Measurements from ENCODE around the gene FAM193A.

FAM193A gene

GRCh38 chr4:2689825-2690700 lies 153.6 kb downstream of the FAM193A start:
- WGBS, 2 experiments (ENCODE audit: insufficient coverage in 2 of 2), result 96% methylated on average over 17 to 18 of the region's 19 CpGs

DNA sequence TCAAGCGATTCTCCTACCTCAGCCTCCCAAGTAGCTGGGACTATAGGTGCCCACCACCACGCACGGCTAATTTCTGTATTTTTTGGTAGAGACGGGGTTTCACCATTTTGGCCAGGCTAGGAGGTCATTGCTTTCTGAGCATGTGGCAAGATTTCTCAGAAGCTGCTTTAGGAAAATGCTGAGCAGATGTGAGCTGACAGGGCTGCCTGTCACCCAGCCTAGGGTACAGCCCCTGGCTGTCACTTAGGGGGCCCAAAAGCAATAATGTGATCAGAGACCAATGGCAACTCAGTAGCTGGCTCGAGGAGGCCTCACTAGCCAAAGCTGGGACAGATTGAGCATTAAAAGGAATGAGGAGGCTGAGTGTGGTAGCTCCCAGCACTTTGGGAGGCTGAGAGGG lies 154.9 kb downstream of the FAM193A start:
- Histone ChIP-seq H3K9me3 (ENCODE audit: control insufficient read depth, low read length) (no peaks in the 10 kb centered on the region), H3K27ac (ENCODE audit: low read depth, low read length, severe bottlenecking) (no peak overlapping the region), H3K4me3 (ENCODE audit: extremely low read depth, insufficient read depth, low read length, poor library complexity, severe bottlenecking) (no peak overlapping the region), H3K4me1 (ENCODE audit: control insufficient read depth, insufficient read depth, low read length, poor library complexity, severe bottlenecking) (no peaks in the 10 kb centered on the region), H3K36me3 (ENCODE audit: control insufficient read depth, insufficient read depth, low read length) (peaks cover 96% of the 10 kb centered on the region)
- WGBS, 2 experiments (ENCODE audit: insufficient coverage in 2 of 2), result 100% methylated on average over 4 to 5 of the region's 5 CpGs

More at GRCh38 chr4:2689825-2690700, 153.6 kb downstream of the FAM193A start:
- no peak overlapping the region for H3K27ac ChIP-seq (ENCODE audit: low read depth, low read length, severe bottlenecking)
- no peaks in the 10 kb centered on the region for H3K9me3 ChIP-seq (ENCODE audit: control insufficient read depth, low read length)
- no peak overlapping the region for H3K4me3 ChIP-seq (ENCODE audit: extremely low read depth, insufficient read depth, low read length, poor library complexity, severe bottlenecking)
- peaks cover 98% of the 10 kb centered on the region for H3K36me3 ChIP-seq (ENCODE audit: control insufficient read depth, insufficient read depth, low read length)
- H3K4me1 ChIP-seq (ENCODE audit: control insufficient read depth, insufficient read depth, low read length, poor library complexity, severe bottlenecking), result no peaks in the 10 kb centered on the region

DNA sequence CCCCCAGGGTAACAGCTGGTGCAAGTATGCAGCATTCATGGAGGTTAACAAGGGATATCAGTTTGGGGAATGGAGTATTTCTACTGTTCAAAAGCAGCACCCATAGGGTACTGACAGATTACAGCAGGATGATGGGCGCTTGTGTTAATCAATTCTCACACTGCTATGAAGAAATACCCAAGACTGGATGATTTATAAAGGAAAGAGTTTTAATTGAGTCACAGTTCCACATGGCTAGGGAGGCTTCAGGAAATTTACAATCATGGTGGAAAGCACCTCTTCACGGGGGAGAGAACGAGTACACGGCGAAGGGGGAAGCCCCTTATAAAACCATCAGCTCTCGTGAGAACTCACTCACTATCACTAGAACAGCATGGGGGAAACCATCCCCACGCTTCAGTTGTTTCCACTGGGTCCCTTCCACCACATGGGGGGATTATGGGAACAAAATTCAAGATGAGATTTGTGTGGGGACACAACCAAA lies 155.5 kb downstream of the FAM193A start:
- Histone ChIP-seq H3K4me3 (ENCODE audit: extremely low read depth, insufficient read depth, low read length, poor library complexity, severe bottlenecking) (no peak overlapping the region), H3K4me1 (ENCODE audit: control insufficient read depth, insufficient read depth, low read length, poor library complexity, severe bottlenecking) (no peaks in the 10 kb centered on the region), H3K9me3 (ENCODE audit: control insufficient read depth, low read length) (no peaks in the 10 kb centered on the region), H3K36me3 (ENCODE audit: control insufficient read depth, insufficient read depth, low read length) (peaks cover 96% of the 10 kb centered on the region), H3K27ac (ENCODE audit: low read depth, low read length, severe bottlenecking) (no peak overlapping the region)
- 94 to 98% methylated on average over 2 to 5 of the region's 7 CpGs for WGBS, 2 experiments (ENCODE audit: insufficient coverage in 2 of 2)

GRCh38 chr4:2694691-2695090 lies 158.2 kb downstream of the FAM193A start:
- H3K9me3 ChIP-seq (ENCODE audit: control insufficient read depth, low read length), result no peaks in the 10 kb centered on the region
- peaks cover 97% of the 10 kb centered on the region for H3K36me3 ChIP-seq (ENCODE audit: control insufficient read depth, insufficient read depth, low read length)
- H3K4me1 ChIP-seq (ENCODE audit: control insufficient read depth, insufficient read depth, low read length, poor library complexity, severe bottlenecking), result no peaks in the 10 kb centered on the region
- 97 to 98% methylated on average over 16 of the region's 16 CpGs for WGBS, 2 experiments (ENCODE audit: insufficient coverage in 2 of 2)
- H3K27ac ChIP-seq (ENCODE audit: low read depth, low read length, severe bottlenecking), result no peak overlapping the region
- H3K4me3 ChIP-seq (ENCODE audit: extremely low read depth, insufficient read depth, low read length, poor library complexity, severe bottlenecking), result no peak overlapping the region

DNA sequence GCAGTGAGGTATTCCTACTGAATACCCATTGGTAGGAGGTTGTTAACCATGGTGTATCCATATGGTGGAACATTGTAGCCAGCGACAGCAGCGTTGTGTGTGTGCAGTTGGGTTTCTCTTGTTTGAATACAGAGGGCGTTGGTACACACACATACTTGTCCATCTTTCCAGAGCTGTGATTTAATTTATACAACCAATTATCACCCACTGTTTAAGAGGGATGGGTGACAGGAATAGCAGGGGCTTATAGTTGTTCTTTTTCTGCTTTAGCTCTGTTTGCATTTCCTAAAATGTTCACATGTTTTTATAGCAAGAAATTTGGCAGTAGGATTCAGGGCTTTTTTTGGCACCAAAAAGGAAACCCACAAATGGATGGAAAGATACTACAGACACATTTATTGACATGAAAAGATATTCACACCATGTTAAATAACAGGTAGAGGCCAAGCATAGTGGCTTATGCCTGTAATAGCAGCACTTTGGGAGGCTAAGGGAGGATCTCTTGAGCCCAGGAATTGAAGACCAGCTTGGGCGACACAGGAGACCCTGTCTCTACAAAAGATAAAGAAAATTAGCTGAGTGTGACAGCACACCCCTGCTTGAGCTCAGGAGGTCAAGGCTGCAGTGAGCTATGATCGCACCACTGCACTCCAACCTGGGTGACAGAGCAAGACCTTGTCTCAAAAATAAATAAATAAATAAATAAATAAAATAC lies 159.1 kb downstream of the FAM193A start:
- Histone ChIP-seq H3K4me3 (ENCODE audit: extremely low read depth, insufficient read depth, low read length, poor library complexity, severe bottlenecking) (no peak overlapping the region), H3K36me3 (ENCODE audit: control insufficient read depth, insufficient read depth, low read length) (peaks cover 97% of the 10 kb centered on the region), H3K4me1 (ENCODE audit: control insufficient read depth, insufficient read depth, low read length, poor library complexity, severe bottlenecking) (no peaks in the 10 kb centered on the region), H3K27ac (ENCODE audit: low read depth, low read length, severe bottlenecking) (no peak overlapping the region), H3K9me3 (ENCODE audit: control insufficient read depth, low read length) (no peaks in the 10 kb centered on the region)
- WGBS, 2 experiments (ENCODE audit: insufficient coverage in 2 of 2), result 90 to 100% methylated on average over 1 of the region's 5 CpGs

DNA sequence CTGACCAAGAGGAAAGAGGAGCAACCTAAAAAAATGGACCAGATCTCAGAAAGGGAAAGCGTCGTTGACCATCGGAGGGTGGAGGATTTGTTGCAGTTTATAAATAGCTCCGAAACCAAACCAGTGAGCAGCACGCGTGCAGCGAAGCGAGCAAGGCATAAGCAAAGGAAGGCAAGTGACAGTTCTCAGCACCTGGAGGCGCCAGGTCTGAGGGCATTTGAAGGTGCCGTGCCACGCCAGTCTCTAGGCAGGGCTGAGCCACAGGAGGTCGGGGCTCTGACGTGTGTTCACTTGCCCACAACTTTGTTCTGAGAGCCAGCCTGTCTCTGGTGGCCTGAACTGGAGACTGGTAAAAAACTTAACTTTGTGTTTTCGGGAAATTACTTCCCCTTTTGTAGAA lies 160.0 kb downstream of the FAM193A start:
- no peak overlapping the region for H3K4me3 ChIP-seq (ENCODE audit: extremely low read depth, insufficient read depth, low read length, poor library complexity, severe bottlenecking)
- no peaks in the 10 kb centered on the region for H3K4me1 ChIP-seq (ENCODE audit: control insufficient read depth, insufficient read depth, low read length, poor library complexity, severe bottlenecking)
- no peaks in the 10 kb centered on the region for H3K9me3 ChIP-seq (ENCODE audit: control insufficient read depth, low read length)
- 96 to 97% methylated on average over 13 to 14 of the region's 14 CpGs for WGBS, 2 experiments (ENCODE audit: insufficient coverage in 2 of 2)
- H3K27ac ChIP-seq (ENCODE audit: low read depth, low read length, severe bottlenecking), result no peak overlapping the region
- H3K36me3 ChIP-seq (ENCODE audit: control insufficient read depth, insufficient read depth, low read length), result peaks cover 97% of the 10 kb centered on the region

- H3K27ac ChIP-seq (ENCODE audit: low read depth, low read length, severe bottlenecking), result no peak overlapping the region
- 95 to 98% methylated on average over 6 of the region's 8 CpGs for WGBS, 2 experiments (ENCODE audit: insufficient coverage in 2 of 2)
- H3K4me1 ChIP-seq (ENCODE audit: control insufficient read depth, insufficient read depth, low read length, poor library complexity, severe bottlenecking), result no peaks in the 10 kb centered on the region
- no peaks in the 10 kb centered on the region for H3K9me3 ChIP-seq (ENCODE audit: control insufficient read depth, low read length)
- peaks cover 97% of the 10 kb centered on the region for H3K36me3 ChIP-seq (ENCODE audit: control insufficient read depth, insufficient read depth, low read length)
- no peak overlapping the region for H3K4me3 ChIP-seq (ENCODE audit: extremely low read depth, insufficient read depth, low read length, poor library complexity, severe bottlenecking)
These were observed 161.6 kb downstream of the FAM193A start for GRCh38 chr4:2697995-2698414.

DNA sequence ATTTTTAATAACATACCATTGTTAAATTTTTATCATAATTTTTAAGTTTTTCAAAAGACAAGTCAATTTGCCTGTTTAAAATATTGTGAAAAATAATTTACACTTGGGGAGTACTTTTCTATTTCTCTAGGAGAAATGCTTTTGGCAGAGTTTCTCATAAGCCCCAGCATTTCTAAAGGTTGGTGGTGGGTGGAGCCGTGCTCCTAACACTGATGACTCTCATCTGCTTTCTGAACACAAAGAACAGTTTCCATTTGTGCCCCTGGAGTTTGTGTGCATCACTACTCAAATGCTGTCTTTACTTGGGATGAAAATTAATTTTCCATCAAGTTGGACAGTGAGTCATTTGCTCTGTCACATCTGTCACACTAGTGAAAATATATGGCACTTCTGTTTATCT lies 162.1 kb downstream of the FAM193A start:
- WGBS, 2 experiments (ENCODE audit: insufficient coverage in 2 of 2), result 100% methylated on average over 1 of the region's 1 CpG; no CpG with 5 or more reads in 1 of the 2 experiments
- Histone ChIP-seq H3K36me3 (ENCODE audit: control insufficient read depth, insufficient read depth, low read length) (peaks cover 97% of the 10 kb centered on the region), H3K9me3 (ENCODE audit: control insufficient read depth, low read length) (no peaks in the 10 kb centered on the region), H3K4me1 (ENCODE audit: control insufficient read depth, insufficient read depth, low read length, poor library complexity, severe bottlenecking) (no peaks in the 10 kb centered on the region), H3K4me3 (ENCODE audit: extremely low read depth, insufficient read depth, low read length, poor library complexity, severe bottlenecking) (no peak overlapping the region), H3K27ac (ENCODE audit: low read depth, low read length, severe bottlenecking) (no peak overlapping the region)

GRCh38 chr4:2698951-2699505 lies 162.6 kb downstream of the FAM193A start:
- Histone ChIP-seq H3K4me1 (ENCODE audit: control insufficient read depth, insufficient read depth, low read length, poor library complexity, severe bottlenecking) (no peaks in the 10 kb centered on the region), H3K4me3 (ENCODE audit: extremely low read depth, insufficient read depth, low read length, poor library complexity, severe bottlenecking) (no peak overlapping the region), H3K36me3 (ENCODE audit: control insufficient read depth, insufficient read depth, low read length) (peaks cover 97% of the 10 kb centered on the region), H3K9me3 (ENCODE audit: control insufficient read depth, low read length) (no peaks in the 10 kb centered on the region), H3K27ac (ENCODE audit: low read depth, low read length, severe bottlenecking) (no peak overlapping the region)
- 94 to 98% methylated on average over 5 to 9 of the region's 12 CpGs for WGBS, 2 experiments (ENCODE audit: insufficient coverage in 2 of 2)

- Histone ChIP-seq H3K27ac (ENCODE audit: low read depth, low read length, severe bottlenecking) (no peak overlapping the region), H3K9me3 (ENCODE audit: control insufficient read depth, low read length) (no peaks in the 10 kb centered on the region), H3K4me1 (ENCODE audit: control insufficient read depth, insufficient read depth, low read length, poor library complexity, severe bottlenecking) (no peaks in the 10 kb centered on the region), H3K4me3 (ENCODE audit: extremely low read depth, insufficient read depth, low read length, poor library complexity, severe bottlenecking) (no peak overlapping the region), H3K36me3 (ENCODE audit: control insufficient read depth, insufficient read depth, low read length) (peaks cover 98% of the 10 kb centered on the region)
- WGBS, 2 experiments (ENCODE audit: insufficient coverage in 2 of 2), result 98 to 100% methylated on average over 2 to 5 of the region's 7 CpGs
These were observed 163.1 kb downstream of the FAM193A start for GRCh38 chr4:2699534-2699933.

All from mesodermal cell (in vitro differentiated cells).